Neutrophil (primary cell): ENCODE data around the gene UBAC1.
"Not testable (repeated sequence)": the region's sequence is repeated elsewhere in the genome, so short reads cannot be mapped to it uniquely, and the experiment has no call there.

Source experiments
- H3K27ac ChIP-seq: fragments of 200-600 bp; sonication (generic); 2 replicates; pipeline ENCODE4 v1.5.1; 2016; ENCODE audit warnings: mild to moderate bottlenecking, moderate library complexity
- H3K27me3 ChIP-seq: fragments of 200-600 bp; sonication (generic); 2 replicates; pipeline ENCODE4 v1.6.0; 2016; ENCODE audit warnings: mild to moderate bottlenecking
- H3K36me3 ChIP-seq: fragments of 200-600 bp; sonication (generic); 2 replicates; pipeline ENCODE4 v1.5.1; 2017
- H3K4me1 ChIP-seq, 2 experiments: fragments of 200-600 bp in 1 of 2; sonication (generic) in 1 of 2; 1 replicate in 1 of 2; 2 replicates in 1 of 2; pipeline versions ENCODE4 v1.5.1 to v1.6.1; 2013 to 2016; ENCODE audit warnings: low read depth in 1 of 2, low read length in 1 of 2, mild to moderate bottlenecking in 1 of 2, moderate library complexity in 1 of 2; ENCODE audit not compliant: control insufficient read depth in 1 of 2, insufficient read depth in 1 of 2
- H3K4me3 ChIP-seq, 2 experiments: fragments of 200-600 bp in 1 of 2; sonication (generic) in 1 of 2; 1 replicate in 1 of 2; 2 replicates in 1 of 2; pipeline ENCODE4 v1.5.1; 2013 to 2016; ENCODE audit warnings: low read depth in 1 of 2, low read length in 1 of 2, mild to moderate bottlenecking in 1 of 2, moderate library complexity in 1 of 2
- H3K9me3 ChIP-seq: fragments of 200-600 bp; sonication (generic); 2 replicates; pipeline ENCODE4 v1.5.1; 2016
- CTCF ChIP-seq: fragments of 200-600 bp; sonication (generic); IDR thresholded peaks from 2 replicates; pipeline ENCODE4 v1.5.1; 2016; ENCODE audit warnings: antibody characterized with exemption

UBAC1 gene

GRCh38 chr9:135957431-135957830, 3.7 kb downstream of the UBAC1 start:
- no peak overlapping the region for H3K27ac ChIP-seq

GRCh38 chr9:135956802-135957174, 4.4 kb downstream of the UBAC1 start:
- peaks cover 26 to 31% of the 10 kb centered on the region in 2 experiments for H3K4me1 ChIP-seq
- H3K9me3 ChIP-seq = no peaks in the 10 kb centered on the region
- no peaks in the 10 kb centered on the region for H3K27me3 ChIP-seq
- TF ChIP-seq CTCF = no peak
- no peak overlapping the region for H3K27ac ChIP-seq
- no peak overlapping the region for H3K4me3 ChIP-seq
- peaks cover 37% of the 10 kb centered on the region for H3K36me3 ChIP-seq

More at GRCh38 chr9:135957431-135957830, 3.7 kb downstream of the UBAC1 start:
- Histone ChIP-seq H3K4me3 (no peak overlapping the region), H3K9me3 (no peaks in the 10 kb centered on the region), H3K4me1 (peaks cover 27 to 34% of the 10 kb centered on the region in 2 experiments), H3K27me3 (peaks cover 2% of the 10 kb centered on the region), H3K36me3 (peaks cover 31% of the 10 kb centered on the region)
- no peak for TF ChIP-seq CTCF

- Histone ChIP-seq H3K27me3 (no peaks in the 10 kb centered on the region), H3K4me1 (peaks cover 21 to 25% of the 10 kb centered on the region in 2 experiments), H3K9me3 (no peaks in the 10 kb centered on the region), H3K36me3 (peaks cover 43% of the 10 kb centered on the region), H3K4me3 (no peak overlapping the region), H3K27ac (no peak overlapping the region)
- no peak for TF ChIP-seq CTCF
Observed at GRCh38 chr9:135955934-135956801, 5.0 kb downstream of the UBAC1 start.

GRCh38 chr9:135952664-135953206, 8.4 kb downstream of the UBAC1 start:
- no peaks in the 10 kb centered on the region for H3K27me3 ChIP-seq
- H3K4me1 ChIP-seq = no peaks in the 10 kb centered on the region
- TF ChIP-seq CTCF = no peak
- peaks cover 73% of the 10 kb centered on the region for H3K36me3 ChIP-seq
- H3K4me3 ChIP-seq = no peak overlapping the region
- no peak overlapping the region for H3K27ac ChIP-seq
- H3K9me3 ChIP-seq = no peaks in the 10 kb centered on the region

- H3K9me3 ChIP-seq = no peaks in the 10 kb centered on the region
- H3K4me1 ChIP-seq = no peaks in the 10 kb centered on the region
- TF ChIP-seq CTCF = no peak
- no peak overlapping the region for H3K4me3 ChIP-seq
- no peak overlapping the region for H3K27ac ChIP-seq
- peaks cover 80% of the 10 kb centered on the region for H3K36me3 ChIP-seq
- no peaks in the 10 kb centered on the region for H3K27me3 ChIP-seq
Observed at GRCh38 chr9:135951889-135952663, 9.1 kb downstream of the UBAC1 start.

GRCh38 chr9:135951310-135951709, 9.9 kb downstream of the UBAC1 start:
- H3K9me3 ChIP-seq, H3K4me3 ChIP-seq, H3K27me3 ChIP-seq, H3K27ac ChIP-seq, H3K4me1 ChIP-seq: not testable (repeated sequence)
- peaks cover 87% of the 10 kb centered on the region for H3K36me3 ChIP-seq

- not testable (repeated sequence) for H3K4me1 ChIP-seq, H3K9me3 ChIP-seq, H3K27me3 ChIP-seq, H3K4me3 ChIP-seq, H3K27ac ChIP-seq
- H3K36me3 ChIP-seq = peaks cover 87% of the 10 kb centered on the region
Observed at GRCh38 chr9:135950841-135951240, 10.3 kb downstream of the UBAC1 start.
